HG03135 (cell line): Measurements from ENCODE around the gene ARL5A.

Source experiments
- ATAC-seq: cut with Tn5 transposase; IDR thresholded peaks from one replicate; pipeline ENCODE4 v1.9.1; 2021; ENCODE audit warnings: mild to moderate bottlenecking, moderate library complexity; ENCODE audit not compliant: unreplicated experiment

Gene ARL5A

DNA sequence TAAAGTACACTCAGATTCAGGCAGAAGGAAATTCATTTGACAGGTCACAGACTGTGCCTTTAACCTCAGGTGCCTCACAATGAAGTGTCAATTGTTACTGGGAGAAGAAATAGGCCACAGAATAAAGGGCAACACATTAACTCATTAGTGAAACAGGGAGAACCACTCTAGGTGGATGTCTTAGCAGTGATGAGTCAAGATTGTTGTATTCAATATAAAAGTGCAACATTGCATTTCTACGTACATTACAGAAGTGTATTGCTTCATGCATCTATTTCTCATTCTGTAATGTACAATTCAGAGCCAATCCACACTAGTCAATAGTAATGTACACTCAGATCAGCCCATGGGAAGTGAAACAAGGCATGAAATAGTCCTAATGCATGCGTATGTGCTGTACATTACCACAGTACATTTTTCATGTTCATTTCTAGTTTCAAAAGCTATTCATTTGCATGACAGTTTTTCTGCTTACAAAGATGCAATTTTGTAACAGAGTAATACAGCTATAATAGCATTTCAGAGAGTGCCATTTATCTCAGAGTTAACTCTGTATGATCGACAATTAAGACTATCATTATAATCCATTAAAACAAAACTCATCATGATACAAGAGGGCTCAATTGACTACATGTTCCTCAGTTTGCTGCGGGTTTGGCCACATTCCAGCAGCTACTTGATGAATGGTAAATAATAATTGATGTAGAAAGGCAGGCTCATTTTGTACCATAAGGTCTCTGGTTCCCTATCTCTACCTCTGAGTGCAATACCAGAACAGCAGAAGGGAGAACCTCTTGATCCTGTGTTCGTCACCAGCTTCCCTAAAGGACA is 12.2 kb upstream of the ARL5A start:
- ATAC-seq = peak; percentile 97

- no peak for ATAC-seq
These were observed 9.7 kb upstream of the ARL5A start for GRCh38 chr2:151837926-151838325.

- ATAC-seq = no peak
These were observed 5.8 kb upstream of the ARL5A start for GRCh38 chr2:151833984-151834383.

DNA sequence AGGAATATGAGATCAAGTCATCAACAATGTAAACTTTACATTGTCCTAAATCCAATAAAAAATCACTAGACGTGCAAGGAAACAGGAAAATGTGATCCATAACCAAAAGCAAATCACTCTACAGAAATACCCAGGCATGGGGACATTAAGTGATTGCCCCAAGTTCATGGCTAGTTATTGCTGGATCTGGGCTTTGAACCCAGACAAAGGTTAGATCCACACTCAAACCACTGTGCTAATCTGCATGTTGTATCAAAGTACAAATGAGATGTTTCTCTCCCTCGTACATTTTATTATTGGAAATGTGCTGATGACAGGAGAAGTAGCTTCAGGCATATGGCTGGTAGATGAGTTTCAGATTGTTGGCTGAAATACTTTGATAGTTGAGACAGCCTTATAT is 2.7 kb upstream of the ARL5A start:
- no peak for ATAC-seq

DNA sequence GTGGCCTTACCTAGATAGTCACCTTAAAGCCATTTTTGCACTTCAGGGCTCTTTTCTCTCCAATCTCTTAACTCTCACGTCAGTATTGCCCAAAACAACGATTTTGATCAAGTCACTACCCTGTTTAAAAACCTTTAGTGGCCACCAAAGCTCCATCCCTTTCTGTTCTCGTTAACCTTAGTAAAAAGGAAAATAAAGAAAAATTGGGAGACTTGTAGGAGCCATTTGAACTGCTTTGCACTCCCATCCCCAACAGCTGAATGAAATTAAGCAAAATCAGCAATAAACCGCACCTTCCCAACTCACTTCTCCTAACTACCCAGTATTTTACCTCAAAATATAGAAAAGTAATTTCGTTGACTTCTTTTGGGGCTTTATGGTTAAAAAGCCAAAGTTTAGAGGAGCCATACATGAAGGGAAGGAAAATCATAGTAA is 686 bp upstream of the ARL5A start:
- ATAC-seq = no peak

GRCh38 chr2:151827564-151828142 is 568 bp downstream of the ARL5A start:
- ATAC-seq = peak; percentile 25

DNA sequence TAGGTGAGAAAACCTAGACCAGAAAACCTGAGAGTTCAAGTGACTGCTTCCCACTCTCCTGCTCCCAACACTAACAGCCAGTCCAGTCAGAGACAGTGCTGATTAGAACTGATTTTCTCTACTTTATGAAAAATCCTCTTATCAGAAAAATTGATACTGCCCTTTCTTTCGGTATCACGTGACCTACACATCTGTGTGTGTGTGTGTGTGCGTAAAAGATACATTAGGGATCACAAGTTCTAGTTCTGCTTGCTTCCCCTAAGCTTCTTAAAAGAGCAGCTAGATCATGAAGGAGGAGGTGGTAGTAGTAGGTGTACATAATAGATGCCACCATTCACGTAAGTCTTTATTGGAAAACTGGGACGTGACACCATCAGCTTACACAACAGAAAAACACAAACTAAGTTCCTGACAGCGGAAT is 1.5 kb downstream of the ARL5A start:
- no peak for ATAC-seq

- ATAC-seq = no peak
These were observed 3.3 kb downstream of the ARL5A start for GRCh38 chr2:151824886-151825285.

DNA sequence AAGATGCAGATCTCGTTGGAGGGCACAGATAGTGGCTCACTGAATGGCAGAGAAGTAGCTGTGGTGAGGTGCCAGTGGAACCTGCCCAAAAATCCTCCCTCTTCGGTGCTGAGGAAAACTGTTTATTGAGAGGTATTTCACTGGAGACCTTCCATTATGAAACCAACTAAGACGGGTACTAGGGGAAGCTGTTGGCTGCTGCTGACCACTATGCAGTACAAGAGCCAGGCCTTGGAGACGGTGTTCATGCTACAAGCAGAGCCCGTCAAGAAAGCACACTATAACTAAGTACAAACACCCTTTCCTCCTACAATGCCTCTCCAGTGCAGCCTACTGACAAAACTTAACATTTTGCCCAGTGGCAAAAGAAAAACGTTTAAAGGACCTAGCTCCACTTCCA is 4.6 kb downstream of the ARL5A start:
- ATAC-seq = no peak

- ATAC-seq = no peak
These were observed 8.3 kb downstream of the ARL5A start for GRCh38 chr2:151819920-151820319.

- ATAC-seq = no peak
These were observed 10.3 kb downstream of the ARL5A start for GRCh38 chr2:151817929-151818328.

DNA sequence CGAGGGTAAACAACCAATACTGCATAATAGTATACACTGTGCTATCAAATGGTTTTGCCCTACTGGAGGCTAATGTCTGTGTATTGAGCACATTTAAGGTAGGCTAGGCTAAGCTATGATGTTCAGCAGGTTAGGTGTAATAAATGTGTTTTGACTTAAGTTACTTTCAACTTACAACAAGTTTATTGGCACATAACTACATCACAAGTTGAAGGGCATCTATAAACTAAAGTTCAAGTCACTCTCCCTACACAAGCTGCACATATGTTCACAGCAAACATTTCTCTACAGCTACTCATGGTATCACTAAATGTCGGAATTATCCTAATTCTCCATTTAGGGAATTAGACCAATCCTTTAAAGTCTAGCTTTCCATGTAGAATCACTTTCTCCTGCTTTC is 11.4 kb downstream of the ARL5A start:
- no peak for ATAC-seq

- ATAC-seq = no peak
These were observed 12.3 kb downstream of the ARL5A start for GRCh38 chr2:151815821-151816489.

GRCh38 chr2:151810489-151810888 is 17.7 kb downstream of the ARL5A start:
- ATAC-seq = no peak

- ATAC-seq = no peak
These were observed 19.2 kb downstream of the ARL5A start for GRCh38 chr2:151809073-151809383.

- no peak for ATAC-seq
These were observed 19.8 kb downstream of the ARL5A start for GRCh38 chr2:151808258-151809072.

DNA sequence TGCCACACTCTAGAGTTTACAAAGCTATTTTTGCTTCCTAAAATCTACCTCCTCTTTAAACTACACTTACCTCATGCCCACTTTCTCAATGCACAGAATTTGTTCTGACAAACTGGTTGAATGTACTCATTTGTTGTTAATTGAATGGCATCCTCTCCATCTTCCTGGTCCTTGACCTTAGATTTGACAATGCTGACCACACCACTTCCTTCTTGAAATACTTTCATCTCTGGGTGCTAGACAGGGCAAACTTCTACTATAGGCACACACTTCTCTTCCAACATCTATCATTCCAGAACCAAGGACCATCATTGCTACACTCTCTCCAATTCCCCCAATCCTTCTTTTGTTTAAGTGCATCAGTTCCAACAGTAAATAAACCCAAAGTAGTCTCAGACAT is 22.3 kb downstream of the ARL5A start:
- ATAC-seq = no peak

GRCh38 chr2:151805343-151805742 is 22.9 kb downstream of the ARL5A start:
- ATAC-seq = no peak

DNA sequence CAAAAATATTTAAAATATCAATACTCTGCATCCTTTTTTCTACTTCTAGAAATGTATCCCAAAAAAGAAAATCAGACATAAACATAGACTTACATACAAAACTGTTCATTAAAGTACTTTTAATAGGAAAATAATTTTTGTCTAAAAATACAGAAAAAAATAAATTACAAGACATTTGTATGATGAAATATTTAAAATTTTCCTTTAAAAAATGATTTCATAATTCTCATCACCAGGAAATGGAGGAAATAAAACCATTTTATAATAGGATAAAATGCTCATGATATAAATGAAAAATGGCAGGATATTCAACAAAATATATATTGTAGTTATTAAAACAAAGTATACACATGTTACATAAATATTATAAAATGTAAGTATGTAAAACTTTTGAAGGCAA is 24.4 kb downstream of the ARL5A start:
- no peak for ATAC-seq

DNA sequence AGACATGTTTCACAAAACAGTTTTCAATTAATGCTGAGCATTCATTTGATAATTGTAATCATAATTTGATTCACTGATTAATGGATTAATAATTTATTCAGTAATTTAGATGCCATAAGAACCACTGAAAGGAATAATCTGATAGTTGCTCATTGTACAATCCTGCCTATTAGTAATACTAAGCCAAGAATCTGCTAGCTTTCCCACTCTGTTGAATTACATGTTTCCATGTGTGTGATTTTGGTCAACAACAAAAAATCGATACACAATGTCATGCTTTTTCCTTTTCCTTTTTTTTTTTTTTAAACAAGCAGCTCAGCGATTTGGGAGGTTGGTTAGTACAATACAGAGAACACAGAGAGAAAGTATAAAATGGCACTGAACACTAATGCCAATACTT is 25.9 kb downstream of the ARL5A start:
- ATAC-seq = no peak

DNA sequence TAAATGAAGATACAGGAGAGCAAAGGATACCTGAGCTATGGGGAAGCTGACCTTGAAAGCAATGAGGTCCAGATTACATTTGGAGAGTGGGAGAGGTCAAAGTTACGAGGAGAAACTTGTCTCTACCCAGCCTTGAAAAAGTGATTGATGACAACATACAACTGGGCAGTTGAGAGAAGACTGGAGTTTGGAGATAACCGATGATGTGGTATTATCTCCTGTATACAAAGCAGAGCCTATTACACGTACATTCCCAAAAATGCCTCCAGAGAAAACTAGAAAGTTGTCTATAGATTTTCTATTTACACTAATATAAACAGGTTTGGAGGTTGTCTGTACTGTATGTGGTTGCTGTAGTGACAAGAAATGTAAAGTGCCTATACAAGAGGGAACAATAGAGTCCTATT is 28.3 kb downstream of the ARL5A start:
- ATAC-seq = no peak
